ENCODE results near the gene PIM1. TPM values are rescaled to one million over a fixed set of nuclear protein-coding genes. Genes with fewer than 3 reads are reported as not detected.

The PIM1 gene
- total and polyA plus RNA-seq, 9 of the 15 experiments (the other 6 are each of a cell fraction or from before 2014, with no cell fraction given): 19.0 to 789 (median 212) TPM

GRCh38 chr6:37177077-37177934 lies 7.4 kb downstream of the PIM1 start (continued):
- 0 out of 4 replicates have a peak, but pooled peaks of 1 of the 2 experiments have one; percentile 10 for TF ChIP-seq ZNF639 (CRISPR knock-in tag; conservative IDR thresholded peaks at IDR 0.05 in 1 of 2, IDR thresholded peaks at IDR 0.05 in 1 of 2)
- no peak for TF ChIP-seq E2F4 (CRISPR knock-in tag; IDR thresholded peaks at IDR 0.05; ENCODE audit: low read depth)
- peak; percentile 49; the same call in 1 of the 2 replicates for TF ChIP-seq HEY1 (CRISPR knock-in tag; IDR thresholded peaks at IDR 0.05; ENCODE audit: borderline replicate concordance)
- no peak for TF ChIP-seq RBFOX2 (IDR thresholded peaks at IDR 0.05; ENCODE audit: low read depth, low read length)
- TF ChIP-seq CTBP1 (IDR thresholded peaks at IDR 0.05; ENCODE audit: borderline replicate concordance): peak; percentile 27; the same call in 1 of the 2 replicates
- no peak for TF ChIP-seq NRF1 (conservative IDR thresholded peaks at IDR 0.05 in 1 of 2, IDR thresholded peaks at IDR 0.05 in 1 of 2)
- no peak; the same call in 1 of the 2 replicates for TF ChIP-seq ZNF589 (CRISPR knock-in tag; IDR thresholded peaks at IDR 0.05; ENCODE audit: low read depth)
- 0 out of 2 replicates have a peak, but pooled peaks have one; percentile 9 for TF ChIP-seq ZEB2 (IDR thresholded peaks at IDR 0.05)
- TF ChIP-seq PRPF4 (IDR thresholded peaks at IDR 0.05; ENCODE audit: insufficient read depth, low read depth, low read length, poor library complexity, severe bottlenecking): no peak
- 0 out of 2 replicates have a peak, but pooled peaks have one; percentile 14 for TF ChIP-seq ZNF766 (CRISPR knock-in tag; conservative IDR thresholded peaks at IDR 0.05)
- TF ChIP-seq E2F6 (IDR thresholded peaks at IDR 0.05; ENCODE audit: borderline replicate concordance in 1 of 2, extremely low read depth in 1 of 2, insufficient read depth in 1 of 2, insufficient read length in 1 of 2, low read depth in 1 of 2, low read length in 1 of 2, poor library complexity in 1 of 2, severe bottlenecking in 1 of 2): no peak
- peak; percentile 76; the same call in 1 of the 2 replicates for TF ChIP-seq MYNN (IDR thresholded peaks at IDR 0.05)
- no peak for TF ChIP-seq MYNN (CRISPR knock-in tag; IDR thresholded peaks at IDR 0.05)
- peak; percentile 76 for TF ChIP-seq ZNF197 (CRISPR knock-in tag; IDR thresholded peaks at IDR 0.05; ENCODE audit: low read depth)
- 0 out of 2 replicates have a peak, but pooled peaks have one; percentile 23 for TF ChIP-seq GABPB2 (CRISPR knock-in tag; conservative IDR thresholded peaks at IDR 0.05)
- peak; percentile 53 for TF ChIP-seq POLR2G (IDR thresholded peaks at IDR 0.05; ENCODE audit: low read depth, low read length)
- peak; percentile 52 for TF ChIP-seq BHLHE40 (IDR thresholded peaks at IDR 0.05; ENCODE audit: low read length)
- TF ChIP-seq HSF4 (CRISPR knock-in tag; IDR thresholded peaks at IDR 0.05; ENCODE audit: borderline replicate concordance): no peak
- no peak for TF ChIP-seq ZNF146 (CRISPR knock-in tag; IDR thresholded peaks at IDR 0.05; ENCODE audit: unreplicated experiment)
- no peak for TF ChIP-seq HDAC8 (tag; IDR thresholded peaks at IDR 0.05)
- 0 out of 2 replicates have a peak, but pooled peaks have one; percentile 22 for TF ChIP-seq XRCC5 (IDR thresholded peaks at IDR 0.05; ENCODE audit: low read depth, low read length)
